Measurements from ENCODE around the gene HES7. TPM values are rescaled to one million over a fixed set of nuclear protein-coding genes. Genes with fewer than 3 reads are reported as not detected.

HES7 gene
- total and polyA plus RNA-seq, 9 of the 15 experiments (the other 6 are each of a cell fraction or from before 2014, with no cell fraction given), result 0.03 to 1.7 (median 0.14) TPM; not detected in 1

- TF ChIP-seq NR2C1 (IDR thresholded peaks at IDR 0.05), result no peak
- TF ChIP-seq NR2C1 (tag; IDR thresholded peaks at IDR 0.05), result 0 out of 2 replicates have a peak, but pooled peaks have one; percentile 34
- 0 out of 2 replicates have a peak, but pooled peaks have one; percentile 46 for TF ChIP-seq RNF2 (IDR thresholded peaks at IDR 0.05)
- no peak for TF ChIP-seq ARHGAP35 (IDR thresholded peaks at IDR 0.05; ENCODE audit: partially characterized antibody)
- no peak for TF ChIP-seq ARNT (IDR thresholded peaks at IDR 0.05)
- TF ChIP-seq ETV1 (tag; conservative IDR thresholded peaks at IDR 0.05; ENCODE audit: low read depth), result no peak
- peak; percentile 63 for TF ChIP-seq FOS (IDR thresholded peaks at IDR 0.05; ENCODE audit: extremely low read depth, insufficient read length)
- TF ChIP-seq NCOR1 (IDR thresholded peaks at IDR 0.05), result peak; percentile 36; the same call in 1 of the 2 replicates
- no peak for TF ChIP-seq SAFB (IDR thresholded peaks at IDR 0.05; ENCODE audit: borderline replicate concordance, low read depth, low read length)
- TF ChIP-seq CXXC5 (CRISPR knock-in tag; IDR thresholded peaks at IDR 0.05), result peak; percentile 61
- TF ChIP-seq SNAPC5 (CRISPR knock-in tag; IDR thresholded peaks at IDR 0.05), result no peak
- no peak for TF ChIP-seq HDGF (IDR thresholded peaks at IDR 0.05)
- no peak for TF ChIP-seq POLR3G (IDR thresholded peaks at IDR 0.05; ENCODE audit: extremely low read depth, insufficient read length, insufficient replicate concordance)
- peak; percentile 82 for TF ChIP-seq RBFOX2 (IDR thresholded peaks at IDR 0.05; ENCODE audit: low read depth, low read length)
- TF ChIP-seq POLR2AphosphoS2 (IDR thresholded peaks at IDR 0.05; ENCODE audit: low read length), result no peak
- no peak for TF ChIP-seq NELFE (IDR thresholded peaks at IDR 0.05; ENCODE audit: insufficient read depth, insufficient read length)
- TF ChIP-seq, protein P1, sequence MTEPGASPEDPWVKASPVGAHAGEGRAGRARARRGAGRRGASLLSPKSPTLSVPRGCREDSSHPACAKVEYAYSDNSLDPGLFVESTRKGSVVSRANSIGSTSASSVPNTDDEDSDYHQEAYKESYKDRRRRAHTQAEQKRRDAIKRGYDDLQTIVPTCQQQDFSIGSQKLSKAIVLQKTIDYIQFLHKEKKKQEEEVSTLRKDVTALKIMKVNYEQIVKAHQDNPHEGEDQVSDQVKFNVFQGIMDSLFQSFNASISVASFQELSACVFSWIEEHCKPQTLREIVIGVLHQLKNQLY (CRISPR knock-in tag; conservative IDR thresholded peaks at IDR 0.05), result no peak
These were observed 28.3 kb upstream of the HES7 start, which contains the start of gene PER1 (continued) for GRCh38 chr17:8152112-8152775.

Data from K562 (cell line).